Fibroblast of upper back skin (primary cell): ENCODE measurements around the gene SLC5A1.
A peak's percentile ranks its signal among the peaks of the same experiment; 100 is the strongest.

ENCODE experiments used
- DNase-seq: peaks from one replicate; pipeline ENCODE4 v3.0.0-alpha.2; 2013

Gene SLC5A1

GRCh38 chr22:32052244-32052643, 9.2 kb downstream of the SLC5A1 start:
- no peak for DNase-seq

- peak; percentile 7 for DNase-seq
Observed at GRCh38 chr22:32052936-32053791, 10.1 kb downstream of the SLC5A1 start.

GRCh38 chr22:32055069-32055468, 12.0 kb downstream of the SLC5A1 start:
- no peak for DNase-seq

- DNase-seq, result no peak
Observed at GRCh38 chr22:32058656-32059260, 15.7 kb downstream of the SLC5A1 start.

- DNase-seq, result no peak
Observed at GRCh38 chr22:32059426-32059825, 16.4 kb downstream of the SLC5A1 start.

- DNase-seq, result no peak
Observed at GRCh38 chr22:32063701-32064100, 20.6 kb downstream of the SLC5A1 start.

- DNase-seq, result no peak
Observed at GRCh38 chr22:32066820-32067219, 23.8 kb downstream of the SLC5A1 start.

- no peak for DNase-seq
Observed at GRCh38 chr22:32067613-32068012, 24.6 kb downstream of the SLC5A1 start.

GRCh38 chr22:32069579-32070372, 26.7 kb downstream of the SLC5A1 start:
- no peak for DNase-seq

- DNase-seq, result no peak
Observed at GRCh38 chr22:32073262-32073661, 30.2 kb downstream of the SLC5A1 start.

GRCh38 chr22:32073823-32074380, 30.8 kb downstream of the SLC5A1 start:
- DNase-seq, result no peak

- no peak for DNase-seq
Observed at GRCh38 chr22:32075997-32076760, 33.1 kb downstream of the SLC5A1 start.

- no peak for DNase-seq
Observed at GRCh38 chr22:32076761-32077084, 33.7 kb downstream of the SLC5A1 start.

- no peak for DNase-seq
Observed at GRCh38 chr22:32077151-32077550, 34.1 kb downstream of the SLC5A1 start.

GRCh38 chr22:32079130-32080089, 36.3 kb downstream of the SLC5A1 start:
- peak; percentile 76 for DNase-seq

GRCh38 chr22:32080904-32081303, 37.8 kb downstream of the SLC5A1 start:
- peak; percentile 53 for DNase-seq

GRCh38 chr22:32082331-32082730, 39.3 kb downstream of the SLC5A1 start:
- peak; percentile 2 for DNase-seq

- no peak for DNase-seq
Observed at GRCh38 chr22:32083000-32083399, 39.9 kb downstream of the SLC5A1 start.

- no peak for DNase-seq
Observed at GRCh38 chr22:32083814-32084213, 40.8 kb downstream of the SLC5A1 start.

GRCh38 chr22:32088084-32088483, 45.0 kb downstream of the SLC5A1 start:
- no peak for DNase-seq

GRCh38 chr22:32097018-32097417, 54.0 kb downstream of the SLC5A1 start:
- DNase-seq, result no peak
